Measurements from ENCODE around the gene MCHR2.
"Not testable (repeated sequence)": the region's sequence is repeated elsewhere in the genome, so short reads cannot be mapped to it uniquely, and the experiment has no call there.

Gene MCHR2

GRCh38 chr6:100038546-100038945 lies 44.5 kb upstream of the MCHR2 start:
- H3K4me3 ChIP-seq (ENCODE audit: low read depth, low read length); H3K4me1 ChIP-seq (ENCODE audit: control insufficient read depth, insufficient read depth, low read length); H3K9me3 ChIP-seq (ENCODE audit: control insufficient read depth, insufficient read depth, low read depth, low read length); POLR2A ChIA-PET; CTCF ChIA-PET; H3K36me3 ChIP-seq (ENCODE audit: control insufficient read depth in 2 of 2, insufficient read depth in 1 of 2, low read length in 2 of 2); H3K27ac ChIP-seq (ENCODE audit: extremely low read depth, low read depth, low read length): not testable (repeated sequence)
- TF ChIP-seq ZNF707 (tag by site-specific recombination; IDR thresholded peaks at IDR 0.05) = peak; percentile 69; the same call in 1 of the 2 replicates

- TF ChIP-seq ZNF704 (tag by site-specific recombination; IDR thresholded peaks at IDR 0.05) (no peak), ZNF521 (tag by site-specific recombination; IDR thresholded peaks at IDR 0.05) (no peak), ZNF174 (tag by site-specific recombination; IDR thresholded peaks at IDR 0.05) (no peak), MEIS1 (CRISPR knock-in tag; IDR thresholded peaks at IDR 0.05; ENCODE audit: borderline replicate concordance) (no peak)
- ChIA-PET CTCF (interaction anchor here (0.7 kb wide), 2 partner anchors 33 to 71 kb away, joined by 3 to 5 read pairs; no protein-coding TSS in a partner anchor), POLR2A (no interaction called here)
- no peaks in the 10 kb centered on the region for H3K4me1 ChIP-seq (ENCODE audit: control insufficient read depth, insufficient read depth, low read length)
- H3K27ac ChIP-seq (ENCODE audit: extremely low read depth, low read depth, low read length) = no peak overlapping the region
- H3K4me3 ChIP-seq (ENCODE audit: low read depth, low read length) = no peak overlapping the region
- no peaks in the 10 kb centered on the region for H3K9me3 ChIP-seq (ENCODE audit: control insufficient read depth, insufficient read depth, low read depth, low read length)
- no peaks in the 10 kb centered on the region for H3K36me3 ChIP-seq (ENCODE audit: control insufficient read depth in 2 of 2, insufficient read depth in 1 of 2, low read length in 2 of 2)
These were observed 42.0 kb upstream of the MCHR2 start for GRCh38 chr6:100035873-100036653.

GRCh38 chr6:100023798-100024197 lies 29.8 kb upstream of the MCHR2 start:
- H3K4me3 ChIP-seq (ENCODE audit: low read depth, low read length) = no peak overlapping the region
- H3K36me3 ChIP-seq (ENCODE audit: control insufficient read depth in 2 of 2, insufficient read depth in 1 of 2, low read length in 2 of 2) = no peaks in the 10 kb centered on the region
- H3K4me1 ChIP-seq (ENCODE audit: control insufficient read depth, insufficient read depth, low read length) = no peaks in the 10 kb centered on the region
- CTCF ChIA-PET = interaction anchor here (2.3 kb wide), 1 partner anchor 22 kb away, joined by 12 read pairs; no protein-coding TSS in a partner anchor
- no peak for TF ChIP-seq ZNF280D (tag by site-specific recombination; IDR thresholded peaks at IDR 0.05)
- TF ChIP-seq ZNF510 (tag by site-specific recombination; IDR thresholded peaks at IDR 0.05; ENCODE audit: insufficient replicate concordance) = no peak
- TF ChIP-seq ZBTB21 (tag by site-specific recombination; IDR thresholded peaks at IDR 0.05) = no peak
- no peak for TF ChIP-seq ZXDB (tag by site-specific recombination; IDR thresholded peaks at IDR 0.05)
- TF ChIP-seq HOXD13 (CRISPR knock-in tag; IDR thresholded peaks at IDR 0.05; ENCODE audit: borderline replicate concordance) = no peak
- TF ChIP-seq ZNF266 (tag by site-specific recombination; IDR thresholded peaks at IDR 0.05; ENCODE audit: low read depth) = no peak
- no peak for TF ChIP-seq ZFHX2 (tag by site-specific recombination; conservative IDR thresholded peaks at IDR 0.05)
- no peak for TF ChIP-seq ZNF843 (tag by site-specific recombination; IDR thresholded peaks at IDR 0.05)
- no peak for TF ChIP-seq SALL2 (tag by site-specific recombination; IDR thresholded peaks at IDR 0.05; ENCODE audit: borderline replicate concordance)
- no peak for TF ChIP-seq ZSCAN18 (tag by site-specific recombination; IDR thresholded peaks at IDR 0.05)
- no peak for TF ChIP-seq ZNF664 (tag by site-specific recombination; IDR thresholded peaks at IDR 0.05)
- no peak for TF ChIP-seq ZNF416 (tag by site-specific recombination; IDR thresholded peaks at IDR 0.05)
- TF ChIP-seq IKZF3 (tag by site-specific recombination; IDR thresholded peaks at IDR 0.05) = no peak
- TF ChIP-seq ZNF658 (tag by site-specific recombination; IDR thresholded peaks at IDR 0.05) = no peak
- TF ChIP-seq RBAK (tag by site-specific recombination; IDR thresholded peaks at IDR 0.05) = no peak
- TF ChIP-seq ZNF791 (tag by site-specific recombination; IDR thresholded peaks at IDR 0.05) = no peak
- TF ChIP-seq INSM2 (tag by site-specific recombination; IDR thresholded peaks at IDR 0.05) = no peak
- no peak for TF ChIP-seq ZFP37 (tag by site-specific recombination; IDR thresholded peaks at IDR 0.05)
- no peak for TF ChIP-seq SP2 (tag by site-specific recombination; IDR thresholded peaks at IDR 0.05)
- no peak for TF ChIP-seq ZNF202 (tag by site-specific recombination; IDR thresholded peaks at IDR 0.05; ENCODE audit: borderline replicate concordance)
- POLR2A ChIA-PET = no interaction called here
- H3K9me3 ChIP-seq (ENCODE audit: control insufficient read depth, insufficient read depth, low read depth, low read length) = no peaks in the 10 kb centered on the region
- no peak overlapping the region for H3K27ac ChIP-seq (ENCODE audit: extremely low read depth, low read depth, low read length)
